GM18508 (cell line): ENCODE measurements around the gene CMBL.

Experiments used
- ATAC-seq: cut with Tn5 transposase; IDR thresholded peaks from one replicate; pipeline ENCODE4 v1.9.1; 2021; ENCODE audit warnings: moderate number of reproducible peaks; ENCODE audit not compliant: insufficient read depth, unreplicated experiment

Gene CMBL

GRCh38 chr5:10334831-10335230 lies 27.1 kb upstream of the CMBL start:
- no peak for ATAC-seq

- ATAC-seq = no peak
These were observed 25.7 kb upstream of the CMBL start for GRCh38 chr5:10333154-10334006.

- ATAC-seq = no peak
These were observed 24.6 kb upstream of the CMBL start for GRCh38 chr5:10332301-10332700.

GRCh38 chr5:10331341-10331796 lies 23.7 kb upstream of the CMBL start:
- ATAC-seq = no peak

- no peak for ATAC-seq
These were observed 23.0 kb upstream of the CMBL start for GRCh38 chr5:10330511-10331230.

- no peak for ATAC-seq
These were observed 22.2 kb upstream of the CMBL start for GRCh38 chr5:10329820-10330481.

- no peak for ATAC-seq
These were observed 21.7 kb upstream of the CMBL start for GRCh38 chr5:10329446-10329819.

GRCh38 chr5:10328323-10328722 lies 20.6 kb upstream of the CMBL start:
- ATAC-seq = no peak

GRCh38 chr5:10324518-10325370 lies 17.0 kb upstream of the CMBL start:
- ATAC-seq = no peak

GRCh38 chr5:10323588-10324488 lies 16.1 kb upstream of the CMBL start:
- no peak for ATAC-seq

- ATAC-seq = no peak
These were observed 14.2 kb upstream of the CMBL start for GRCh38 chr5:10321882-10322281.

- no peak for ATAC-seq
These were observed 13.1 kb upstream of the CMBL start for GRCh38 chr5:10320793-10321192.

- ATAC-seq = no peak
These were observed 11.6 kb upstream of the CMBL start for GRCh38 chr5:10319202-10319851.

- ATAC-seq = peak; percentile 69
These were observed 10.4 kb upstream of the CMBL start for GRCh38 chr5:10317825-10318682.

- ATAC-seq = no peak
These were observed 8.3 kb upstream of the CMBL start for GRCh38 chr5:10315824-10316509.

GRCh38 chr5:10315201-10315600 lies 7.5 kb upstream of the CMBL start:
- no peak for ATAC-seq
